Skin of body (tissue), 2 donors: ENCODE data around the gene PCDH19. TPM values are rescaled to one million over a fixed set of nuclear protein-coding genes. Genes with fewer than 3 reads are reported as not detected.

Experiments
- DNase-seq: peaks from one replicate; lab custom pipeline; 2025; lab: John Stamatoyannopoulos, UW
- total RNA-seq: library from RNA; depleted of rRNA; stranded (reverse); fragments of >200 nt; gene quantifications from one replicate; pipeline ENCODE4 v1.2.3, GENCODE V29; 2014

The PCDH19 gene
- total RNA-seq, 1 donor from 2014 or later: 3.5 TPM

GRCh38 chrX:100407147-100407783 lies 2.8 kb downstream of the PCDH19 start:
- no peak for DNase-seq

- no peak for DNase-seq
Observed at GRCh38 chrX:100405424-100405823, 4.6 kb downstream of the PCDH19 start.

- DNase-seq: no peak
Observed at GRCh38 chrX:100404851-100405250, 5.2 kb downstream of the PCDH19 start.

GRCh38 chrX:100395781-100396180 lies 14.3 kb downstream of the PCDH19 start:
- DNase-seq: no peak

GRCh38 chrX:100381619-100382018 lies 28.5 kb downstream of the PCDH19 start:
- no peak for DNase-seq

- DNase-seq: no peak
Observed at GRCh38 chrX:100379388-100379986, 30.6 kb downstream of the PCDH19 start.

GRCh38 chrX:100377826-100378225 lies 32.2 kb downstream of the PCDH19 start:
- DNase-seq: no peak

GRCh38 chrX:100376576-100376975 lies 33.5 kb downstream of the PCDH19 start:
- no peak for DNase-seq

- DNase-seq: no peak
Observed at GRCh38 chrX:100373673-100374072, 36.4 kb downstream of the PCDH19 start.

- no peak for DNase-seq
Observed at GRCh38 chrX:100368167-100368566, 41.9 kb downstream of the PCDH19 start.

GRCh38 chrX:100363896-100364295 lies 46.2 kb downstream of the PCDH19 start:
- no peak for DNase-seq

- DNase-seq: no peak
Observed at GRCh38 chrX:100358766-100359165, 51.3 kb downstream of the PCDH19 start.

GRCh38 chrX:100356351-100356896 lies 53.6 kb downstream of the PCDH19 start:
- DNase-seq: no peak

GRCh38 chrX:100355680-100356079 lies 54.4 kb downstream of the PCDH19 start:
- DNase-seq: no peak

- no peak for DNase-seq
Observed at GRCh38 chrX:100353326-100353725, 56.7 kb downstream of the PCDH19 start.

GRCh38 chrX:100350704-100351489 lies 59.2 kb downstream of the PCDH19 start:
- no peak for DNase-seq

GRCh38 chrX:100349391-100349790 lies 60.7 kb downstream of the PCDH19 start:
- DNase-seq: no peak

GRCh38 chrX:100341142-100341510 lies 68.9 kb downstream of the PCDH19 start:
- DNase-seq: no peak

- peak; percentile 9 for DNase-seq
Observed at GRCh38 chrX:100340491-100341141, 69.5 kb downstream of the PCDH19 start.

GRCh38 chrX:100328351-100328750 lies 81.7 kb downstream of the PCDH19 start:
- no peak for DNase-seq

- no peak for DNase-seq
Observed at GRCh38 chrX:100319716-100320115, 90.4 kb downstream of the PCDH19 start.

GRCh38 chrX:100316987-100317386 lies 93.1 kb downstream of the PCDH19 start:
- DNase-seq: peak; percentile 5
